WTC11 (cell line): Measurements from ENCODE around the gene PRKCSH. TPM values are rescaled to one million over a fixed set of nuclear protein-coding genes. Genes with fewer than 3 reads are reported as not detected.

Experiments
- ATAC-seq: fragments of 200-7000 bp; cut with Tn5 transposase; 2 replicates; pipeline ENCODE4 v1.10.0; 2021; ENCODE audit warnings: mild to moderate bottlenecking, moderate library complexity
- CTCF ChIA-PET: fragments of 300-600 bp; sonication (Branson Sonifier 250); formaldehyde crosslinking; loops from one replicate; lab custom pipeline; 2021; ENCODE audit warnings: antibody characterized with exemption; lab: Charles Lee
- POLR2A ChIA-PET: fragments of 350-600 bp; sonication (Branson Sonifier 250); formaldehyde crosslinking; loops from one replicate; lab custom pipeline; 2021; ENCODE audit warnings: antibody characterized with exemption; lab: Charles Lee
- DNase-seq: peaks from one replicate; pipeline ENCODE4 v3.0.0; 2021; ENCODE audit warnings: low spot score
- H3K27ac Mint-ChIP-seq: 2 replicates; pipeline ENCODE4 v1.8.0; 2021; ENCODE audit warnings: mixed read lengths
- H3K27me3 Mint-ChIP-seq: 2 replicates; pipeline ENCODE4 v1.8.0; 2021; ENCODE audit warnings: low read depth, mild to moderate bottlenecking, moderate library complexity, mixed read lengths
- H3K36me3 Mint-ChIP-seq: 2 replicates; pipeline ENCODE4 v1.8.0; 2021; ENCODE audit warnings: mixed read lengths
- H3K4me1 Mint-ChIP-seq: 2 replicates; pipeline ENCODE4 v1.8.0; 2022; ENCODE audit warnings: mixed read lengths
- H3K4me3 Mint-ChIP-seq: 2 replicates; pipeline ENCODE4 v1.8.0; 2021; ENCODE audit warnings: mild to moderate bottlenecking, moderate library complexity, mixed read lengths
- H3K9me3 Mint-ChIP-seq: 2 replicates; pipeline ENCODE4 v1.8.0; 2021; ENCODE audit warnings: mixed read lengths
- ATF1 ChIP-seq: sonication (generic); formaldehyde crosslinking; IDR thresholded peaks from 2 replicates; pipeline ENCODE4 v1.8.1; 2023; ENCODE audit warnings: mild to moderate bottlenecking, moderate library complexity, missing genetic modification reagents
- CDX4 ChIP-seq: fragments of 250-450 bp; sonication (Bioruptor Pico); IDR thresholded peaks from 2 replicates; pipeline ENCODE4 v1.9.0; 2021; ENCODE audit warnings: moderate library complexity, mild to moderate bottlenecking, inconsistent platforms, borderline replicate concordance
- E2F1 ChIP-seq: sonication (generic); formaldehyde crosslinking; IDR thresholded peaks from 2 replicates; pipeline ENCODE4 v1.8.0; 2022; ENCODE audit warnings: mild to moderate bottlenecking, missing genetic modification reagents
- FOXP4 ChIP-seq: sonication (generic); formaldehyde crosslinking; IDR thresholded peaks from 2 replicates; pipeline ENCODE4 v1.8.0; 2022; ENCODE audit warnings: mild to moderate bottlenecking, missing genetic modification reagents
- GABPB1 ChIP-seq: sonication (generic); formaldehyde crosslinking; IDR thresholded peaks from 2 replicates; pipeline ENCODE4 v1.8.1; 2023; ENCODE audit warnings: mild to moderate bottlenecking, missing genetic modification reagents
- HMGA2 ChIP-seq: fragments of 250-450 bp; sonication (Bioruptor Pico); IDR thresholded peaks from 2 replicates; pipeline ENCODE4 v1.4.0; 2021; ENCODE audit warnings: mild to moderate bottlenecking, moderate library complexity
- MYBL2 ChIP-seq: sonication (generic); formaldehyde crosslinking; IDR thresholded peaks from 2 replicates; pipeline ENCODE4 v1.8.1; 2023; ENCODE audit warnings: mild to moderate bottlenecking, moderate library complexity, missing genetic modification reagents
- RORB ChIP-seq: fragments of 250-450 bp; sonication (Bioruptor Pico); IDR thresholded peaks from 2 replicates; pipeline ENCODE4 v1.9.0; 2021; ENCODE audit warnings: mild to moderate bottlenecking
- SOX15 ChIP-seq: fragments of 250-450 bp; sonication (Bioruptor Pico); IDR thresholded peaks from 2 replicates; pipeline ENCODE4 v1.9.0; 2021; ENCODE audit warnings: mild to moderate bottlenecking
- SP1 ChIP-seq: sonication (generic); formaldehyde crosslinking; conservative IDR thresholded peaks from 2 replicates; pipeline ENCODE4 v1.8.1; 2022; ENCODE audit warnings: missing genetic modification reagents
- TEAD1 ChIP-seq: sonication (generic); formaldehyde crosslinking; IDR thresholded peaks from 2 replicates; pipeline ENCODE4 v1.8.0; 2022; ENCODE audit warnings: mild to moderate bottlenecking, missing genetic modification reagents
- ZBTB21 ChIP-seq: sonication (generic); formaldehyde crosslinking; IDR thresholded peaks from 2 replicates; pipeline ENCODE4 v1.8.1; 2023; ENCODE audit warnings: mild to moderate bottlenecking, missing genetic modification reagents, borderline replicate concordance
- ZNF138 ChIP-seq: sonication (generic); formaldehyde crosslinking; conservative IDR thresholded peaks from 2 replicates; pipeline ENCODE4 v1.8.1; 2022; ENCODE audit warnings: mild to moderate bottlenecking, moderate library complexity, missing genetic modification reagents
- ZNF263 ChIP-seq: sonication (generic); formaldehyde crosslinking; IDR thresholded peaks from 2 replicates; pipeline ENCODE4 v1.8.1; 2022; ENCODE audit warnings: low read depth, mild to moderate bottlenecking, moderate library complexity, missing genetic modification reagents
- ZNF281 ChIP-seq: sonication (generic); formaldehyde crosslinking; IDR thresholded peaks from 2 replicates; pipeline ENCODE4 v1.8.0; 2023; ENCODE audit warnings: mild to moderate bottlenecking, missing genetic modification reagents
- ZNF396 ChIP-seq: fragments of 250-450 bp; sonication (Bioruptor Pico); IDR thresholded peaks from 2 replicates; pipeline ENCODE4 v1.8.0; 2021; ENCODE audit warnings: mild to moderate bottlenecking, moderate library complexity, borderline replicate concordance
- ZNF423 ChIP-seq: fragments of 250-450 bp; sonication (Bioruptor Pico); IDR thresholded peaks from 2 replicates; pipeline ENCODE4 v2.1.2; 2022; ENCODE audit warnings: mild to moderate bottlenecking, moderate library complexity
- total RNA-seq: library from RNA; stranded (reverse); gene quantifications from 3 replicates; pipeline ENCODE4 v1.2.3, GENCODE V29; 2021
- TF ChIP-seq, protein P1 (sequence below): sonication (generic); formaldehyde crosslinking; IDR thresholded peaks from 2 replicates; pipeline ENCODE4 v1.8.1; 2023; ENCODE audit warnings: mild to moderate bottlenecking, missing genetic modification reagents, moderate library complexity
- TF ChIP-seq, protein P2 (sequence below): sonication (generic); formaldehyde crosslinking; IDR thresholded peaks from 2 replicates; pipeline ENCODE4 v1.8.0; 2022; ENCODE audit warnings: mild to moderate bottlenecking, missing genetic modification reagents

Gene PRKCSH
- total RNA-seq, 1 experiment from 2014 or later = 396 TPM

DNA sequence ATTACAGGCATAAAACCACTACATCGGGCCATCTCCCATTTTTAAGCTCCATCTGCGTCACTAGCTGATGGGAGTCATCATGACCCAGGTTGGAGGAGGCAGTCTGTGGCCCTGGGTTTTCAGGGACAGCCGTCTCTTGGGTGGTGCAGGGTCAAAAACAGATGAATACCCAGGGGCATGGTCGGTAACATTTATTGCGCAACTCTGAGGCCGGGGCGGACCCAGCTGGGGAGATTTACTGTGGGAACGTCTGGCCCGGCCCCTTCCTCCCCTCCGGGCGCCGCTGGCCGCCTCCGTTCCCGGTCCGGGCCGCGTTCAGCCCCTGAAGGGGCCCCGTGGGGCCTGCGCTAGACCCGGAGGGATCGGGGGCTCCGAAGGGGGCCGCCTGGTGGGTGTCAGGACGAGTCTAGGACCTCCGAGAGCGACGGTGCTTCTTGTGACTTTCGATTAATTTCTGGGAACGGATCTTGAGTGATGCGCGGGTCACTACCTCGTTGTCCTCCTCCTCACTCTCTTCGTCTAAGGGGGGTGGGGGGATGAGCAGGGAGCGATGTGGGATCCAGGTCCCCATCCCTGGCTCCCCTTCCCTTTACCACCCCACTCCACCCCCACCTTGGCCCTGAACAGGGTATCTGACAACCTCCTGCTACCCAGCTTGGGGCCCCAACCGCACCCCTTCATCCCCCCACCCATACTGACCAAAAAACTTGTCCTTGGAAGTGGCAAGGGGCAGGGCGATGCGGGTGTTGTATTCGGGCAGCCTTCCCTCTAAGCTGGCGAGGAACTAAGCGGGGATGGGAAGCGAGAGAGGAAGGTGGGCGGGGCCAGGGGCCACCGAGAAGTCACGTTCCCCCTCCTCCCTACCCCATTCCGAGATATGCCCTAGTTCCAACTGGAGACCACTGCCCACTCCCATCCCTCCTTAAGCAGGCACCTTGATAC is 14.7 kb upstream of the PRKCSH start:
- Mint-ChIP-seq H3K27me3 (peaks cover 29% of the 10 kb centered on the region), H3K36me3 (no peaks in the 10 kb centered on the region), H3K4me3 (peak overlapping the region; percentile 87), H3K9me3 (no peaks in the 10 kb centered on the region), H3K4me1 (peaks cover 19% of the 10 kb centered on the region), H3K27ac (peak overlapping the region; percentile 72; the same call in 1 of the 2 replicates)
- 0 out of 2 replicates have a peak, but pooled peaks have one; percentile 1 for ATAC-seq
- TF ChIP-seq ZNF281 (no peak), ZNF263 (0 out of 2 replicates have a peak, but pooled peaks have one; percentile 14), E2F1 (no peak), HMGA2 (CRISPR knock-in tag) (no peak), ZNF138 (CRISPR knock-in tag) (0 out of 2 replicates have a peak, but pooled peaks have one; percentile 17), FOXP4 (CRISPR knock-in tag) (no peak), ZNF423 (CRISPR knock-in tag) (no peak), SP1 (0 out of 2 replicates have a peak, but pooled peaks have one; percentile 28), ZBTB21 (CRISPR knock-in tag) (0 out of 2 replicates have a peak, but pooled peaks have one; percentile 39)
- TF ChIP-seq, protein P1, sequence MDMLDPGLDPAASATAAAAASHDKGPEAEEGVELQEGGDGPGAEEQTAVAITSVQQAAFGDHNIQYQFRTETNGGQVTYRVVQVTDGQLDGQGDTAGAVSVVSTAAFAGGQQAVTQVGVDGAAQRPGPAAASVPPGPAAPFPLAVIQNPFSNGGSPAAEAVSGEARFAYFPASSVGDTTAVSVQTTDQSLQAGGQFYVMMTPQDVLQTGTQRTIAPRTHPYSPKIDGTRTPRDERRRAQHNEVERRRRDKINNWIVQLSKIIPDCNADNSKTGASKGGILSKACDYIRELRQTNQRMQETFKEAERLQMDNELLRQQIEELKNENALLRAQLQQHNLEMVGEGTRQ (CRISPR knock-in tag) = peak; percentile 55; the same call in 1 of the 2 replicates
- DNase-seq = peak; percentile 72
- CTCF ChIA-PET = interaction anchor here (0.6 to 7.8 kb wide), 18 partner anchors 14 to 1340 kb away, joined by 3 to 308 read pairs (median 7); partner anchors contain the start of genes CCDC159, EPOR, ODAD3 and PRKCSH
- POLR2A ChIA-PET = interaction anchor here (0.5 to 7.8 kb wide), 11 partner anchors 10 to 832 kb away, joined by 3 to 115 read pairs (median 6); partner anchors contain the start of genes CCDC159, EPOR, ODAD3 and PRKCSH

DNA sequence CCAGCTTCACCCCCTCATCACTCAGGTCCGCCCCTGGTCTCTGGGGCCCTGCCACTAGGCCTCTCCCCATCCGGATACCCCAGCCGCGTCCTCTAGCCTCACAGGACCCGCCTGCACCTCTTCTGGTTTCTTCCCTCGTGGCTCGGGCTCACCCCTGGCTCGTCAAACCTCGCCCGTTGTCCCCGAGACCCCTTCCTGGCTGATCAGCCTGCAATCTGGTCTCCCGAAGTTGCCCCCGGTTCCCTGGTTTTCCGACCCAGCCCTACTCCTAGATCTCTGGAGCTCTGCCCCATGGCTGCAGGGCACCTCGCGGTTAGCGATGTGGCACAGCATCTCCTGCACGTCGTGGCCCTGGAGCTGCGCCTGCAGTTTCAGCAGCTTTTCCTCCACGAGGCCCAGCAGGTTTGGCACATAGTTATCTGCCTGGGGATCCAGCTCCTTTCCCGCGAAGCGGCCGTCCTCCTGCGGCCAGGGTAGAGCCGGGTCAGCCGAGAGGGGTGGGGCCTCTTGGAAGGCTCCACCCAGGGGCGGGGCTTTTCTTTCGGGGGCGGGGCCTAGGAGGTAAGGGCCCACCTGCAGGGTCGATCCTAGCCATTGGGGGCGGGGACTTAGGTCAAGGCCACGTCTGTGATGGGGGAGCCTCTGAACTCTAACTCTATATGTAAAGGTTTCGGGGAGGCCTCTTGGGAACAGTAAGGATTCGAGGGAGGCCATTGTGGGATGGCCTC is 13.9 kb upstream of the PRKCSH start:
- Mint-ChIP-seq H3K4me1 (peaks cover 17% of the 10 kb centered on the region), H3K9me3 (no peaks in the 10 kb centered on the region), H3K27ac (peak overlapping the region; percentile 97), H3K27me3 (peaks cover 29% of the 10 kb centered on the region), H3K36me3 (no peaks in the 10 kb centered on the region), H3K4me3 (peak overlapping the region; percentile 87)
- ATAC-seq (peak; percentile 63), DNase-seq (peak; percentile 95)
- ChIA-PET CTCF (interaction anchor here (0.6 to 7.8 kb wide), 19 partner anchors 10 to 376 kb away, joined by 3 to 308 read pairs (median 8); partner anchors contain the start of genes CCDC159, EPOR, ODAD3 and PRKCSH), POLR2A (interaction anchor here (0.5 to 7.8 kb wide), 16 partner anchors 9 to 831 kb away, joined by 3 to 115 read pairs (median 5); partner anchors contain the start of genes CCDC159, ELAVL3, EPOR and ODAD3)
- no peak for TF ChIP-seq TEAD1
- no peak for TF ChIP-seq MYBL2 (CRISPR knock-in tag)
- no peak for TF ChIP-seq RORB (CRISPR knock-in tag)
- TF ChIP-seq ATF1 (CRISPR knock-in tag) = no peak
- TF ChIP-seq ZNF396 (CRISPR knock-in tag) = no peak
- no peak for TF ChIP-seq GABPB1 (CRISPR knock-in tag)
- TF ChIP-seq, protein P2, sequence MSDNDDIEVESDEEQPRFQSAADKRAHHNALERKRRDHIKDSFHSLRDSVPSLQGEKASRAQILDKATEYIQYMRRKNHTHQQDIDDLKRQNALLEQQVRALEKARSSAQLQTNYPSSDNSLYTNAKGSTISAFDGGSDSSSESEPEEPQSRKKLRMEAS (CRISPR knock-in tag) = peak; percentile 54
- TF ChIP-seq CDX4 (CRISPR knock-in tag) = no peak
- TF ChIP-seq SOX15 (CRISPR knock-in tag) = no peak
